WTC11 (cell line): ENCODE measurements around the gene TXNDC2. TPM values are rescaled to one million over a fixed set of nuclear protein-coding genes. Genes with fewer than 3 reads are reported as not detected.

Experiments used
- ATAC-seq: fragments of 200-7000 bp; cut with Tn5 transposase; 2 replicates; pipeline ENCODE4 v1.10.0; 2021; ENCODE audit warnings: mild to moderate bottlenecking, moderate library complexity
- CTCF ChIA-PET: fragments of 300-600 bp; sonication (Branson Sonifier 250); formaldehyde crosslinking; loops from one replicate; lab custom pipeline; 2021; ENCODE audit warnings: antibody characterized with exemption; lab: Charles Lee
- POLR2A ChIA-PET: fragments of 350-600 bp; sonication (Branson Sonifier 250); formaldehyde crosslinking; loops from one replicate; lab custom pipeline; 2021; ENCODE audit warnings: antibody characterized with exemption; lab: Charles Lee
- DNase-seq: peaks from one replicate; pipeline ENCODE4 v3.0.0; 2021; ENCODE audit warnings: low spot score
- H3K27ac Mint-ChIP-seq: 2 replicates; pipeline ENCODE4 v1.8.0; 2021; ENCODE audit warnings: mixed read lengths
- H3K27me3 Mint-ChIP-seq: 2 replicates; pipeline ENCODE4 v1.8.0; 2021; ENCODE audit warnings: low read depth, mild to moderate bottlenecking, moderate library complexity, mixed read lengths
- H3K36me3 Mint-ChIP-seq: 2 replicates; pipeline ENCODE4 v1.8.0; 2021; ENCODE audit warnings: mixed read lengths
- H3K4me1 Mint-ChIP-seq: 2 replicates; pipeline ENCODE4 v1.8.0; 2022; ENCODE audit warnings: mixed read lengths
- H3K4me3 Mint-ChIP-seq: 2 replicates; pipeline ENCODE4 v1.8.0; 2021; ENCODE audit warnings: mild to moderate bottlenecking, moderate library complexity, mixed read lengths
- H3K9me3 Mint-ChIP-seq: 2 replicates; pipeline ENCODE4 v1.8.0; 2021; ENCODE audit warnings: mixed read lengths
- ARID4B ChIP-seq: sonication (generic); formaldehyde crosslinking; IDR thresholded peaks from 2 replicates; pipeline ENCODE4 v1.8.0; 2023; ENCODE audit warnings: missing genetic modification reagents, mild to moderate bottlenecking, borderline replicate concordance
- ATF6 ChIP-seq: sonication (generic); formaldehyde crosslinking; IDR thresholded peaks from 2 replicates; pipeline ENCODE4 v1.8.1; 2023; ENCODE audit warnings: mild to moderate bottlenecking, missing genetic modification reagents
- CDX4 ChIP-seq: fragments of 250-450 bp; sonication (Bioruptor Pico); IDR thresholded peaks from 2 replicates; pipeline ENCODE4 v1.9.0; 2021; ENCODE audit warnings: moderate library complexity, mild to moderate bottlenecking, inconsistent platforms, borderline replicate concordance
- ELF4 ChIP-seq: sonication (generic); formaldehyde crosslinking; IDR thresholded peaks from 2 replicates; pipeline ENCODE4 v1.8.1; 2022; ENCODE audit warnings: low read depth, mild to moderate bottlenecking, moderate library complexity, missing genetic modification reagents
- ERG ChIP-seq: fragments of 250-450 bp; sonication (Bioruptor Pico); IDR thresholded peaks from 2 replicates; pipeline ENCODE4 v1.8.0; 2021; ENCODE audit warnings: mild to moderate bottlenecking
- FOXJ3 ChIP-seq: sonication (generic); formaldehyde crosslinking; IDR thresholded peaks from 2 replicates; pipeline ENCODE4 v1.9.0; 2021; ENCODE audit warnings: missing genetic modification reagents, mild to moderate bottlenecking, borderline replicate concordance
- FOXK1 ChIP-seq: sonication (generic); formaldehyde crosslinking; IDR thresholded peaks from 2 replicates; pipeline ENCODE4 v1.8.0; 2022; ENCODE audit warnings: mild to moderate bottlenecking, moderate library complexity, missing genetic modification reagents
- HMGA2 ChIP-seq: fragments of 250-450 bp; sonication (Bioruptor Pico); IDR thresholded peaks from 2 replicates; pipeline ENCODE4 v1.4.0; 2021; ENCODE audit warnings: mild to moderate bottlenecking, moderate library complexity
- JAZF1 ChIP-seq: fragments of 250-450 bp; sonication (Bioruptor Pico); IDR thresholded peaks from 2 replicates; pipeline ENCODE4 v1.9.0; 2021; ENCODE audit warnings: moderate library complexity, mild to moderate bottlenecking, inconsistent platforms
- KAT7 ChIP-seq: sonication (generic); formaldehyde crosslinking; IDR thresholded peaks from 2 replicates; pipeline ENCODE4 v1.8.1; 2023; ENCODE audit warnings: missing genetic modification reagents, mild to moderate bottlenecking, borderline replicate concordance
- MLX ChIP-seq: sonication (generic); formaldehyde crosslinking; IDR thresholded peaks from 2 replicates; pipeline ENCODE4 v1.8.1; 2023; ENCODE audit warnings: mild to moderate bottlenecking, missing genetic modification reagents, moderate library complexity
- NFYB ChIP-seq: sonication (generic); formaldehyde crosslinking; conservative IDR thresholded peaks from 2 replicates; pipeline ENCODE4 v1.8.0; 2022; ENCODE audit warnings: low read depth, missing genetic modification reagents
- NR1H2 ChIP-seq: sonication (generic); formaldehyde crosslinking; IDR thresholded peaks from 2 replicates; pipeline ENCODE4 v1.9.0; 2021; ENCODE audit warnings: mild to moderate bottlenecking, moderate library complexity, missing genetic modification reagents
- NR2C2 ChIP-seq: sonication (generic); formaldehyde crosslinking; IDR thresholded peaks from 2 replicates; pipeline ENCODE4 v1.8.0; 2022; ENCODE audit warnings: mild to moderate bottlenecking, missing genetic modification reagents
- PREB ChIP-seq: sonication (generic); formaldehyde crosslinking; IDR thresholded peaks from 2 replicates; pipeline ENCODE4 v1.8.1; 2022; ENCODE audit warnings: mild to moderate bottlenecking, missing genetic modification reagents, moderate library complexity, borderline replicate concordance
- SMAD4 ChIP-seq: sonication (generic); formaldehyde crosslinking; IDR thresholded peaks from 2 replicates; pipeline ENCODE4 v1.8.0; 2022; ENCODE audit warnings: mild to moderate bottlenecking, missing genetic modification reagents
- SOX15 ChIP-seq: fragments of 250-450 bp; sonication (Bioruptor Pico); IDR thresholded peaks from 2 replicates; pipeline ENCODE4 v1.9.0; 2021; ENCODE audit warnings: mild to moderate bottlenecking
- STAT6 ChIP-seq: sonication (generic); formaldehyde crosslinking; conservative IDR thresholded peaks from 2 replicates; pipeline ENCODE4 v1.8.1; 2023; ENCODE audit warnings: mild to moderate bottlenecking, low read depth, missing genetic modification reagents, moderate library complexity
- TEAD4 ChIP-seq: sonication (generic); formaldehyde crosslinking; IDR thresholded peaks from 2 replicates; pipeline ENCODE4 v1.8.0; 2022; ENCODE audit warnings: mild to moderate bottlenecking, missing genetic modification reagents
- ZBTB21 ChIP-seq: sonication (generic); formaldehyde crosslinking; IDR thresholded peaks from 2 replicates; pipeline ENCODE4 v1.8.1; 2023; ENCODE audit warnings: mild to moderate bottlenecking, missing genetic modification reagents, borderline replicate concordance
- ZNF121 ChIP-seq: sonication (generic); formaldehyde crosslinking; IDR thresholded peaks from 2 replicates; pipeline ENCODE4 v1.8.0; 2023; ENCODE audit warnings: missing genetic modification reagents
- ZNF138 ChIP-seq: sonication (generic); formaldehyde crosslinking; conservative IDR thresholded peaks from 2 replicates; pipeline ENCODE4 v1.8.1; 2022; ENCODE audit warnings: mild to moderate bottlenecking, moderate library complexity, missing genetic modification reagents
- total RNA-seq: library from RNA; stranded (reverse); gene quantifications from 3 replicates; pipeline ENCODE4 v1.2.3, GENCODE V29; 2021

The TXNDC2 gene
- total RNA-seq, 1 experiment from 2014 or later = 0.26 TPM

- TF ChIP-seq ARID4B (CRISPR knock-in tag) (no peak), KAT7 (CRISPR knock-in tag) (no peak), ERG (no peak), FOXJ3 (no peak), TEAD4 (CRISPR knock-in tag) (no peak), ATF6 (no peak), ZNF121 (CRISPR knock-in tag) (no peak), ZNF138 (no peak), NR1H2 (no peak), ZBTB21 (CRISPR knock-in tag) (no peak)
Measured at GRCh38 chr18:9884532-9885140, 1.1 kb upstream of the TXNDC2 start (continued).

GRCh38 chr18:9886005-9886348 lies 204 bp downstream of the TXNDC2 start:
- Mint-ChIP-seq H3K9me3 (peaks cover 8% of the 10 kb centered on the region), H3K4me3 (no peak overlapping the region), H3K27me3 (no peaks in the 10 kb centered on the region; the same call in 1 of the 2 replicates), H3K36me3 (no peaks in the 10 kb centered on the region), H3K4me1 (no peaks in the 10 kb centered on the region), H3K27ac (no peak overlapping the region)
- ChIA-PET CTCF (no interaction called here), POLR2A (interaction anchor here (1.0 kb wide), 1 partner anchor 16 kb away, joined by 3 read pairs; no protein-coding TSS in a partner anchor)
- ATAC-seq (no peak), DNase-seq (no peak)
- TF ChIP-seq ZNF121 (CRISPR knock-in tag) = no peak
- TF ChIP-seq JAZF1 (CRISPR knock-in tag) = no peak
- TF ChIP-seq HMGA2 = no peak
- no peak for TF ChIP-seq ERG
- TF ChIP-seq TEAD4 (CRISPR knock-in tag) = no peak
- TF ChIP-seq SMAD4 (CRISPR knock-in tag) = no peak
- no peak for TF ChIP-seq STAT6 (CRISPR knock-in tag)
- no peak for TF ChIP-seq CDX4
- TF ChIP-seq PREB = no peak
- TF ChIP-seq ELF4 (CRISPR knock-in tag) = no peak
- no peak for TF ChIP-seq MLX
- TF ChIP-seq NR2C2 (CRISPR knock-in tag) = no peak
- TF ChIP-seq NFYB (CRISPR knock-in tag) = no peak
- TF ChIP-seq SOX15 (CRISPR knock-in tag) = no peak
- TF ChIP-seq FOXK1 (CRISPR knock-in tag) = no peak
